ENCODE data around the gene DHRS7C. TPM values are rescaled to one million over a fixed set of nuclear protein-coding genes. Genes with fewer than 3 reads are reported as not detected.

DHRS7C gene
- total and polyA plus RNA-seq, 2 of the 13 experiments (the other 11 are each of a cell fraction or from before 2014, with no cell fraction given), result not detected

GRCh38 chr17:9813166-9813565, 21.8 kb upstream of the DHRS7C start:
- 0% methylated on average over 6 of the region's 9 CpGs for WGBS (ENCODE audit: low lambda C conversion rate)
- Histone ChIP-seq H3K4me1 (ENCODE audit: insufficient read depth, low read length) (no peaks in the 10 kb centered on the region), H2AFZ (ENCODE audit: low read length) (no peak overlapping the region), H3K36me3 (replicated peaks in 1 of 2; ENCODE audit: control insufficient read depth in 1 of 2, insufficient read depth in 2 of 2, low read length in 2 of 2) (no peaks in the 10 kb centered on the region), H3K27ac (ENCODE audit: extremely low read length, insufficient read depth, low read length) (no peak overlapping the region), H3K27me3 (ENCODE audit: control insufficient read depth in 1 of 2, insufficient read depth in 2 of 2, low read length in 2 of 2) (peaks cover 0 to 14% of the 10 kb centered on the region in 2 experiments; a peak in 1 of 5 replicates), H3K4me3 (replicated peaks in 1 of 3; ENCODE audit: insufficient read depth in 1 of 3, low read depth in 2 of 3, low read length in 3 of 3) (no peak overlapping the region), H3K4me2 (ENCODE audit: low read depth, low read length) (no peak overlapping the region), H3K9ac (ENCODE audit: insufficient read depth, low read depth, low read length) (no peak overlapping the region), H3K9me3 (ENCODE audit: low read length) (no peaks in the 10 kb centered on the region), H4K20me1 (ENCODE audit: insufficient read depth, low read length) (no peaks in the 10 kb centered on the region), H3K79me2 (ENCODE audit: insufficient read depth, low read length) (no peaks in the 10 kb centered on the region)
- no TSS peak for BruUV-seq (replicated peaks)
- FAIRE-seq, result no peak
- intact Hi-C loops (cut with micrococcal nuclease; ENCODE audit: unreplicated experiment), result no loop called here
- ChIA-PET CTCF (ENCODE audit: low intra/inter-chr PET ratio, low total read pairs) (no interaction called here), POLR2A (no interaction called here)
- ATAC-seq, result no peak
- in situ Hi-C loops (cut with HindIII; ENCODE audit: extremely low pct_ligation_motif_present, low pct_unique_long_range_greater_than_20kb), result no loop called here
- no peak for DNase-seq (ENCODE audit: low spot score)
- no peak for TF ChIP-seq TEAD2 (CRISPR knock-in tag; IDR thresholded peaks at IDR 0.05)
- no peak for TF ChIP-seq ZSCAN9 (CRISPR knock-in tag; IDR thresholded peaks at IDR 0.05; ENCODE audit: borderline replicate concordance)
- TF ChIP-seq HNRNPUL1 (IDR thresholded peaks at IDR 0.05; ENCODE audit: low read depth, low read length), result no peak
- TF ChIP-seq NFATC3 (CRISPR knock-in tag; IDR thresholded peaks at IDR 0.05), result no peak
- no peak for TF ChIP-seq PREB (CRISPR knock-in tag; IDR thresholded peaks at IDR 0.05)
- no peak for TF ChIP-seq ZFP36 (IDR thresholded peaks at IDR 0.05; ENCODE audit: borderline replicate concordance, low read depth, low read length, partially characterized antibody)
- TF ChIP-seq TGIF2 (CRISPR knock-in tag; IDR thresholded peaks at IDR 0.05), result no peak
- TF ChIP-seq HOXA3 (CRISPR knock-in tag; IDR thresholded peaks at IDR 0.05), result no peak
- no peak for TF ChIP-seq GATAD2A (CRISPR knock-in tag; IDR thresholded peaks at IDR 0.05)
- TF ChIP-seq, protein P1, sequence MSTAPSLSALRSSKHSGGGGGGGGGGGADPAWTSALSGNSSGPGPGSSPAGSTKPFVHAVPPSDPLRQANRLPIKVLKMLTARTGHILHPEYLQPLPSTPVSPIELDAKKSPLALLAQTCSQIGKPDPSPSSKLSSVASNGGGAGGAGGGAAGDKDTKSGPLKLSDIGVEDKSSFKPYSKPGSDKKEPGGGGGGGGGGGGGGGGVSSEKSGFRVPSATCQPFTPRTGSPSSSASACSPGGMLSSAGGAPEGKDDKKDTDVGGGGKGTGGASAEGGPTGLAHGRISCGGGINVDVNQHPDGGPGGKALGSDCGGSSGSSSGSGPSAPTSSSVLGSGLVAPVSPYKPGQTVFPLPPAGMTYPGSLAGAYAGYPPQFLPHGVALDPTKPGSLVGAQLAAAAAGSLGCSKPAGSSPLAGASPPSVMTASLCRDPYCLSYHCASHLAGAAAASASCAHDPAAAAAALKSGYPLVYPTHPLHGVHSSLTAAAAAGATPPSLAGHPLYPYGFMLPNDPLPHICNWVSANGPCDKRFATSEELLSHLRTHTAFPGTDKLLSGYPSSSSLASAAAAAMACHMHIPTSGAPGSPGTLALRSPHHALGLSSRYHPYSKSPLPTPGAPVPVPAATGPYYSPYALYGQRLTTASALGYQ (CRISPR knock-in tag; IDR thresholded peaks at IDR 0.05), result no peak
- TF ChIP-seq HMGXB3 (CRISPR knock-in tag; IDR thresholded peaks at IDR 0.05; ENCODE audit: borderline replicate concordance), result no peak
- TF ChIP-seq MXI1 (IDR thresholded peaks at IDR 0.05; ENCODE audit: borderline replicate concordance, low read depth, low read length), result no peak
- TF ChIP-seq NBN (conservative IDR thresholded peaks at IDR 0.05), result no peak
- TF ChIP-seq, protein P2, sequence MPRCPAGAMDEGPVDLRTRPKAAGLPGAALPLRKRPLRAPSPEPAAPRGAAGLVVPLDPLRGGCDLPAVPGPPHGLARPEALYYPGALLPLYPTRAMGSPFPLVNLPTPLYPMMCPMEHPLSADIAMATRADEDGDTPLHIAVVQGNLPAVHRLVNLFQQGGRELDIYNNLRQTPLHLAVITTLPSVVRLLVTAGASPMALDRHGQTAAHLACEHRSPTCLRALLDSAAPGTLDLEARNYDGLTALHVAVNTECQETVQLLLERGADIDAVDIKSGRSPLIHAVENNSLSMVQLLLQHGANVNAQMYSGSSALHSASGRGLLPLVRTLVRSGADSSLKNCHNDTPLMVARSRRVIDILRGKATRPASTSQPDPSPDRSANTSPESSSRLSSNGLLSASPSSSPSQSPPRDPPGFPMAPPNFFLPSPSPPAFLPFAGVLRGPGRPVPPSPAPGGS (CRISPR knock-in tag; IDR thresholded peaks at IDR 0.05), result no peak
- no peak for TF ChIP-seq HNRNPK (IDR thresholded peaks at IDR 0.05; ENCODE audit: low read depth, low read length, poor library complexity, severe bottlenecking)
